BLaER1 (cell line): ENCODE measurements around the gene ELMO1.
A peak's percentile ranks its signal among the peaks of the same experiment; 100 is the strongest.
"Not testable (repeated sequence)": the region's sequence is repeated elsewhere in the genome, so short reads cannot be mapped to it uniquely, and the experiment has no call there.

Source experiments
- H3K27ac ChIP-seq: shearing (Covaris generic); formaldehyde crosslinking; 2 replicates; pipeline ENCODE4 v1.8.1; 2022
- H3K27me3 ChIP-seq: shearing (Covaris generic); formaldehyde crosslinking; 2 replicates; pipeline ENCODE4 v1.8.1; 2022
- H3K36me3 ChIP-seq: shearing (Covaris generic); formaldehyde crosslinking; 2 replicates; pipeline ENCODE4 v1.8.1; 2022
- H3K4me1 ChIP-seq: shearing (Covaris generic); formaldehyde crosslinking; 2 replicates; pipeline ENCODE4 v1.8.1; 2022
- H3K4me2 ChIP-seq: shearing (Covaris generic); formaldehyde crosslinking; 2 replicates; pipeline ENCODE4 v1.8.1; 2022
- H3K4me3 ChIP-seq: shearing (Covaris generic); formaldehyde crosslinking; 2 replicates; pipeline ENCODE4 v1.8.1; 2022
- H3K9ac ChIP-seq: shearing (Covaris generic); formaldehyde crosslinking; 2 replicates; pipeline ENCODE4 v1.8.1; 2022
- H3K9me3 ChIP-seq: shearing (Covaris generic); formaldehyde crosslinking; 2 replicates; pipeline ENCODE4 v1.8.1; 2022
- H4K20me1 ChIP-seq: shearing (Covaris generic); formaldehyde crosslinking; 2 replicates; pipeline ENCODE4 v1.8.1; 2022
- Cebpa-rat ChIP-seq: shearing (Covaris generic); IDR thresholded peaks from 2 replicates; pipeline ENCODE4 v1.8.1; 2022

Gene ELMO1

GRCh38 chr7:36977878-36978277 is 470.8 kb downstream of the ELMO1 start:
- no peak for TF ChIP-seq Cebpa-rat
- Histone ChIP-seq H3K27ac (no peak overlapping the region), H4K20me1 (no peaks in the 10 kb centered on the region), H3K9me3 (peaks cover 9% of the 10 kb centered on the region), H3K4me1 (no peaks in the 10 kb centered on the region), H3K27me3 (no peaks in the 10 kb centered on the region), H3K36me3 (peaks cover 20% of the 10 kb centered on the region; the same call in 1 of the 2 replicates), H3K9ac (no peak overlapping the region), H3K4me3 (no peak overlapping the region), H3K4me2 (no peak overlapping the region)

GRCh38 chr7:36973534-36973933 is 475.1 kb downstream of the ELMO1 start:
- H3K9ac ChIP-seq, H3K9me3 ChIP-seq, H4K20me1 ChIP-seq, H3K27me3 ChIP-seq, H3K4me1 ChIP-seq, H3K4me2 ChIP-seq, H3K27ac ChIP-seq, H3K4me3 ChIP-seq: not testable (repeated sequence)
- peaks cover 20% of the 10 kb centered on the region; the same call in 1 of the 2 replicates for H3K36me3 ChIP-seq

- Histone ChIP-seq H3K36me3 (peaks cover 20% of the 10 kb centered on the region; the same call in 1 of the 2 replicates), H3K4me2 (no peak overlapping the region), H3K9me3 (peaks cover 9% of the 10 kb centered on the region), H3K27me3 (no peaks in the 10 kb centered on the region), H3K9ac (no peak overlapping the region), H3K4me3 (no peak overlapping the region), H3K27ac (no peak overlapping the region), H4K20me1 (no peaks in the 10 kb centered on the region), H3K4me1 (peaks cover 5% of the 10 kb centered on the region)
- no peak for TF ChIP-seq Cebpa-rat
Observed at GRCh38 chr7:36972140-36972518, 476.5 kb downstream of the ELMO1 start.

- Histone ChIP-seq H3K4me2 (no peak overlapping the region), H3K4me1 (peaks cover 5% of the 10 kb centered on the region)
Observed at GRCh38 chr7:36971515-36972139, 477.0 kb downstream of the ELMO1 start.

GRCh38 chr7:36970551-36971514 is 477.8 kb downstream of the ELMO1 start:
- no peaks in the 10 kb centered on the region for H3K27me3 ChIP-seq
- H3K9ac ChIP-seq: no peak overlapping the region
- peaks cover 5% of the 10 kb centered on the region for H3K4me1 ChIP-seq
- peaks cover 20% of the 10 kb centered on the region; the same call in 1 of the 2 replicates for H3K36me3 ChIP-seq
- H3K27ac ChIP-seq: no peak overlapping the region
- H3K9me3 ChIP-seq: peaks cover 9% of the 10 kb centered on the region
- no peaks in the 10 kb centered on the region for H4K20me1 ChIP-seq
- TF ChIP-seq Cebpa-rat: no peak
- no peak overlapping the region for H3K4me2 ChIP-seq
- no peak overlapping the region for H3K4me3 ChIP-seq

More at GRCh38 chr7:36971515-36972139, 477.0 kb downstream of the ELMO1 start:
- Histone ChIP-seq H3K9me3 (peaks cover 9% of the 10 kb centered on the region), H4K20me1 (no peaks in the 10 kb centered on the region), H3K27me3 (no peaks in the 10 kb centered on the region), H3K27ac (no peak overlapping the region), H3K9ac (no peak overlapping the region), H3K4me3 (no peak overlapping the region), H3K36me3 (peaks cover 20% of the 10 kb centered on the region; the same call in 1 of the 2 replicates)
- no peak for TF ChIP-seq Cebpa-rat

GRCh38 chr7:36969376-36969775 is 479.3 kb downstream of the ELMO1 start:
- Histone ChIP-seq H3K27me3 (no peaks in the 10 kb centered on the region), H3K36me3 (peaks cover 12% of the 10 kb centered on the region; the same call in 1 of the 2 replicates), H3K4me2 (peak overlapping the region; percentile 30; the same call in 1 of the 2 replicates), H3K4me1 (peaks cover 5% of the 10 kb centered on the region), H3K27ac (no peak overlapping the region), H4K20me1 (no peaks in the 10 kb centered on the region), H3K9me3 (peaks cover 9% of the 10 kb centered on the region), H3K4me3 (no peak overlapping the region), H3K9ac (no peak overlapping the region)
- no peak for TF ChIP-seq Cebpa-rat

GRCh38 chr7:36967387-36967786 is 481.3 kb downstream of the ELMO1 start:
- TF ChIP-seq Cebpa-rat: no peak
- Histone ChIP-seq H3K9me3 (no peaks in the 10 kb centered on the region), H3K9ac (no peak overlapping the region), H3K4me2 (no peak overlapping the region), H4K20me1 (no peaks in the 10 kb centered on the region), H3K27me3 (no peaks in the 10 kb centered on the region), H3K4me1 (peaks cover 5% of the 10 kb centered on the region), H3K4me3 (no peak overlapping the region), H3K27ac (no peak overlapping the region), H3K36me3 (no peaks in the 10 kb centered on the region)

- Histone ChIP-seq H3K27ac (no peak overlapping the region), H3K4me2 (no peak overlapping the region), H3K9me3 (no peaks in the 10 kb centered on the region), H3K4me1 (peaks cover 5% of the 10 kb centered on the region), H4K20me1 (no peaks in the 10 kb centered on the region), H3K36me3 (no peaks in the 10 kb centered on the region), H3K27me3 (no peaks in the 10 kb centered on the region), H3K4me3 (no peak overlapping the region), H3K9ac (no peak overlapping the region)
- TF ChIP-seq Cebpa-rat: no peak
Observed at GRCh38 chr7:36966636-36967035, 482.0 kb downstream of the ELMO1 start.

- H3K9me3 ChIP-seq: no peaks in the 10 kb centered on the region
- no peak overlapping the region for H3K27ac ChIP-seq
- no peak overlapping the region for H3K4me2 ChIP-seq
- H4K20me1 ChIP-seq: no peaks in the 10 kb centered on the region
- no peak for TF ChIP-seq Cebpa-rat
- H3K9ac ChIP-seq: no peak overlapping the region
- no peak overlapping the region for H3K4me3 ChIP-seq
- no peaks in the 10 kb centered on the region for H3K27me3 ChIP-seq
- H3K36me3 ChIP-seq: no peaks in the 10 kb centered on the region
- H3K4me1 ChIP-seq: peaks cover 5% of the 10 kb centered on the region
Observed at GRCh38 chr7:36966039-36966438, 482.6 kb downstream of the ELMO1 start.

- Histone ChIP-seq H3K9ac (no peak overlapping the region), H3K27ac (no peak overlapping the region), H3K4me2 (no peak overlapping the region), H3K36me3 (no peaks in the 10 kb centered on the region), H3K4me3 (no peak overlapping the region), H3K9me3 (no peaks in the 10 kb centered on the region), H4K20me1 (no peaks in the 10 kb centered on the region), H3K4me1 (peaks cover 5% of the 10 kb centered on the region), H3K27me3 (no peaks in the 10 kb centered on the region)
- no peak for TF ChIP-seq Cebpa-rat
Observed at GRCh38 chr7:36965625-36966024, 483.0 kb downstream of the ELMO1 start.
